Panc1 (cell line): ENCODE results near the gene CASR.

Experiments used
- CTCF ChIP-seq: fragments of 450-650 bp; IDR thresholded peaks from 2 replicates; pipeline ENCODE4 v1.5.1; 2017; ENCODE audit warnings: mild to moderate bottlenecking
- POLR2AphosphoS5 ChIP-seq: IDR thresholded peaks from 2 replicates; pipeline ENCODE4 v1.6.1; 2012; ENCODE audit warnings: mild to moderate bottlenecking, low read depth, low read length, moderate library complexity
- TCF7L2 ChIP-seq: IDR thresholded peaks from 2 replicates; pipeline ENCODE4 v1.6.1; 2011; ENCODE audit warnings: mild to moderate bottlenecking, low read depth, low read length, inconsistent platforms
- TF ChIP-seq, protein P1 (sequence below), 2 experiments: IDR thresholded peaks; 2 replicates each; pipeline ENCODE4 v1.6.1; 2011 to 2012; ENCODE audit warnings: low read depth in 2 of 2, control low read depth in 1 of 2, low read length in 1 of 2, mild to moderate bottlenecking in 1 of 2, moderate library complexity in 1 of 2; ENCODE audit not compliant: insufficient read depth in 1 of 2

GRCh38 chr3:122271246-122271898 lies 87.9 kb downstream of the CASR start:
- TF ChIP-seq CTCF = no peak
- TF ChIP-seq TCF7L2 = no peak
- TF ChIP-seq, protein P1, sequence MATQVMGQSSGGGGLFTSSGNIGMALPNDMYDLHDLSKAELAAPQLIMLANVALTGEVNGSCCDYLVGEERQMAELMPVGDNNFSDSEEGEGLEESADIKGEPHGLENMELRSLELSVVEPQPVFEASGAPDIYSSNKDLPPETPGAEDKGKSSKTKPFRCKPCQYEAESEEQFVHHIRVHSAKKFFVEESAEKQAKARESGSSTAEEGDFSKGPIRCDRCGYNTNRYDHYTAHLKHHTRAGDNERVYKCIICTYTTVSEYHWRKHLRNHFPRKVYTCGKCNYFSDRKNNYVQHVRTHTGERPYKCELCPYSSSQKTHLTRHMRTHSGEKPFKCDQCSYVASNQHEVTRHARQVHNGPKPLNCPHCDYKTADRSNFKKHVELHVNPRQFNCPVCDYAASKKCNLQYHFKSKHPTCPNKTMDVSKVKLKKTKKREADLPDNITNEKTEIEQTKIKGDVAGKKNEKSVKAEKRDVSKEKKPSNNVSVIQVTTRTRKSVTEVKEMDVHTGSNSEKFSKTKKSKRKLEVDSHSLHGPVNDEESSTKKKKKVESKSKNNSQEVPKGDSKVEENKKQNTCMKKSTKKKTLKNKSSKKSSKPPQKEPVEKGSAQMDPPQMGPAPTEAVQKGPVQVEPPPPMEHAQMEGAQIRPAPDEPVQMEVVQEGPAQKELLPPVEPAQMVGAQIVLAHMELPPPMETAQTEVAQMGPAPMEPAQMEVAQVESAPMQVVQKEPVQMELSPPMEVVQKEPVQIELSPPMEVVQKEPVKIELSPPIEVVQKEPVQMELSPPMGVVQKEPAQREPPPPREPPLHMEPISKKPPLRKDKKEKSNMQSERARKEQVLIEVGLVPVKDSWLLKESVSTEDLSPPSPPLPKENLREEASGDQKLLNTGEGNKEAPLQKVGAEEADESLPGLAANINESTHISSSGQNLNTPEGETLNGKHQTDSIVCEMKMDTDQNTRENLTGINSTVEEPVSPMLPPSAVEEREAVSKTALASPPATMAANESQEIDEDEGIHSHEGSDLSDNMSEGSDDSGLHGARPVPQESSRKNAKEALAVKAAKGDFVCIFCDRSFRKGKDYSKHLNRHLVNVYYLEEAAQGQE (IDR thresholded peaks at IDR 0.05; ENCODE audit: insufficient read depth in 1 of 2, low read depth in 2 of 2, low read length in 1 of 2) = no peak
- TF ChIP-seq POLR2AphosphoS5 = no peak
